Measurements from ENCODE around the gene TLNRD1. TPM values are rescaled to one million over a fixed set of nuclear protein-coding genes. Genes with fewer than 3 reads are reported as not detected.

The TLNRD1 gene
- total and polyA plus RNA-seq, 4 donors, result 10.8 to 36.5 (median 20.7) TPM

- no peak overlapping the region for H3K9ac ChIP-seq (ENCODE audit: insufficient read depth in 1 of 2, low read length in 2 of 2)
- ATAC-seq (ENCODE audit: insufficient read depth, low FRiP score) (no peak), DNase-seq (no peak)
- H3K4me3 ChIP-seq, result no peak overlapping the region
- WGBS, 2 donors, result 83 to 86% methylated on average over 3 of the region's 3 CpGs
- TF ChIP-seq, protein P1, sequence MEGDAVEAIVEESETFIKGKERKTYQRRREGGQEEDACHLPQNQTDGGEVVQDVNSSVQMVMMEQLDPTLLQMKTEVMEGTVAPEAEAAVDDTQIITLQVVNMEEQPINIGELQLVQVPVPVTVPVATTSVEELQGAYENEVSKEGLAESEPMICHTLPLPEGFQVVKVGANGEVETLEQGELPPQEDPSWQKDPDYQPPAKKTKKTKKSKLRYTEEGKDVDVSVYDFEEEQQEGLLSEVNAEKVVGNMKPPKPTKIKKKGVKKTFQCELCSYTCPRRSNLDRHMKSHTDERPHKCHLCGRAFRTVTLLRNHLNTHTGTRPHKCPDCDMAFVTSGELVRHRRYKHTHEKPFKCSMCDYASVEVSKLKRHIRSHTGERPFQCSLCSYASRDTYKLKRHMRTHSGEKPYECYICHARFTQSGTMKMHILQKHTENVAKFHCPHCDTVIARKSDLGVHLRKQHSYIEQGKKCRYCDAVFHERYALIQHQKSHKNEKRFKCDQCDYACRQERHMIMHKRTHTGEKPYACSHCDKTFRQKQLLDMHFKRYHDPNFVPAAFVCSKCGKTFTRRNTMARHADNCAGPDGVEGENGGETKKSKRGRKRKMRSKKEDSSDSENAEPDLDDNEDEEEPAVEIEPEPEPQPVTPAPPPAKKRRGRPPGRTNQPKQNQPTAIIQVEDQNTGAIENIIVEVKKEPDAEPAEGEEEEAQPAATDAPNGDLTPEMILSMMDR (IDR thresholded peaks at IDR 0.05; ENCODE audit: control extremely low read depth, extremely low read depth), result no peak
- H3K27ac ChIP-seq (ENCODE audit: low read depth in 1 of 2, low read length in 1 of 2), result no peak overlapping the region
- H3K4me1 ChIP-seq (ENCODE audit: control insufficient read depth in 5 of 5, insufficient read depth in 5 of 5, low read length in 5 of 5), result peaks cover 0 to 4% (median 0%) of the 10 kb centered on the region in 5 donors
- no peaks in the 10 kb centered on the region for H3K9me3 ChIP-seq (ENCODE audit: control insufficient read depth in 4 of 4, insufficient read depth in 3 of 4, low read length in 3 of 4)
- no peaks in the 10 kb centered on the region for H3K27me3 ChIP-seq (ENCODE audit: control insufficient read depth in 3 of 3, insufficient read depth in 3 of 3, low read length in 2 of 3)
- H3K36me3 ChIP-seq (ENCODE audit: control insufficient read depth in 4 of 4, insufficient read depth in 4 of 4, low read length in 4 of 4), result peaks cover 0 to 23% (median 12%) of the 10 kb centered on the region in 4 donors
Observed at GRCh38 chr15:80970658-80971057, 30.1 kb upstream of the TLNRD1 start.

- Histone ChIP-seq H3K9ac (ENCODE audit: insufficient read depth in 1 of 2, low read length in 2 of 2) (no peak overlapping the region), H3K27me3 (ENCODE audit: control insufficient read depth in 3 of 3, insufficient read depth in 3 of 3, low read length in 2 of 3) (no peaks in the 10 kb centered on the region), H3K4me1 (ENCODE audit: control insufficient read depth in 5 of 5, insufficient read depth in 5 of 5, low read length in 5 of 5) (peaks cover 0 to 4% (median 0%) of the 10 kb centered on the region in 5 donors), H3K4me3 (no peak overlapping the region), H3K36me3 (ENCODE audit: control insufficient read depth in 4 of 4, insufficient read depth in 4 of 4, low read length in 4 of 4) (peaks cover 0 to 23% (median 12%) of the 10 kb centered on the region in 4 donors), H3K9me3 (ENCODE audit: control insufficient read depth in 4 of 4, insufficient read depth in 3 of 4, low read length in 3 of 4) (no peaks in the 10 kb centered on the region), H3K27ac (ENCODE audit: low read depth in 1 of 2, low read length in 1 of 2) (no peak overlapping the region)
- DNase-seq (no peak), ATAC-seq (ENCODE audit: insufficient read depth, low FRiP score) (no peak)
- TF ChIP-seq, protein P1 (IDR thresholded peaks at IDR 0.05; ENCODE audit: control extremely low read depth, extremely low read depth), result no peak
- WGBS, 2 donors, result 86 to 93% methylated on average over 2 of the region's 2 CpGs
Observed at GRCh38 chr15:80971143-80971542, 29.6 kb upstream of the TLNRD1 start.

DNA sequence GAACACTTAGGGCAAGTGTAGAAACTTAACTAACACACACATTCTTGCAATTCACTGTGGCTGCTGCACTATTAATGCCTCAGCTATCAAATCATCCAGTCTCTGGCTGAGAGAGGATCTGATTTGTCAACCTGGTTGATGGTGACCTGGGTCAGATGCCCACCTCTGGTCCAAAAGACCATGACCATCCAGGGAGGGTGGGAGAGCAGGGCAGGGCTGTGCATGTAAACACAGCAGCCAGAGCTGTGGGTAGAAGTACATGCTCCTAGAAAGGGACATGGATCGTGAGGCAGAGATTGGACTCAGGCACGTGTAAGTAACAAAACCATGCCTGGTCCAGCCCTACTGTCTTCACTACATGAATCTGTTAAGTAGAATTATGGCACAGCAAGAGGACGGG is 28.4 kb upstream of the TLNRD1 start:
- TF ChIP-seq, protein P1 (IDR thresholded peaks at IDR 0.05; ENCODE audit: control extremely low read depth, extremely low read depth), result no peak
- Histone ChIP-seq H3K9ac (ENCODE audit: insufficient read depth in 1 of 2, low read length in 2 of 2) (no peak overlapping the region), H3K4me3 (no peak overlapping the region), H3K27me3 (ENCODE audit: control insufficient read depth in 3 of 3, insufficient read depth in 3 of 3, low read length in 2 of 3) (no peaks in the 10 kb centered on the region), H3K27ac (ENCODE audit: low read depth in 1 of 2, low read length in 1 of 2) (no peak overlapping the region), H3K9me3 (ENCODE audit: control insufficient read depth in 4 of 4, insufficient read depth in 3 of 4, low read length in 3 of 4) (no peaks in the 10 kb centered on the region), H3K36me3 (ENCODE audit: control insufficient read depth in 4 of 4, insufficient read depth in 4 of 4, low read length in 4 of 4) (peaks cover 0 to 25% (median 13%) of the 10 kb centered on the region in 4 donors), H3K4me1 (ENCODE audit: control insufficient read depth in 5 of 5, insufficient read depth in 5 of 5, low read length in 5 of 5) (peaks cover 0 to 4% (median 0%) of the 10 kb centered on the region in 5 donors)
- WGBS, 2 donors, result 92 to 97% methylated on average over 3 of the region's 3 CpGs
- no peak for DNase-seq
- no peak for ATAC-seq (ENCODE audit: insufficient read depth, low FRiP score)

- WGBS, 2 donors, result 95 to 96% methylated on average over 4 of the region's 4 CpGs
Observed at GRCh38 chr15:80974914-80975313, 25.8 kb upstream of the TLNRD1 start.

More at GRCh38 chr15:80974914-80975313, 25.8 kb upstream of the TLNRD1 start:
- no peaks in the 10 kb centered on the region for H3K4me1 ChIP-seq (ENCODE audit: control insufficient read depth in 5 of 5, insufficient read depth in 5 of 5, low read length in 5 of 5)
- peaks cover 6 to 23% (median 19%) of the 10 kb centered on the region in 4 donors for H3K36me3 ChIP-seq (ENCODE audit: control insufficient read depth in 4 of 4, insufficient read depth in 4 of 4, low read length in 4 of 4)
- H3K9ac ChIP-seq (ENCODE audit: insufficient read depth in 1 of 2, low read length in 2 of 2), result no peak overlapping the region
- no peak for DNase-seq
- H3K9me3 ChIP-seq (ENCODE audit: control insufficient read depth in 4 of 4, insufficient read depth in 3 of 4, low read length in 3 of 4), result no peaks in the 10 kb centered on the region
- H3K4me3 ChIP-seq, result no peak overlapping the region
- TF ChIP-seq, protein P1 (IDR thresholded peaks at IDR 0.05; ENCODE audit: control extremely low read depth, extremely low read depth), result no peak
- no peak overlapping the region for H3K27ac ChIP-seq (ENCODE audit: low read depth in 1 of 2, low read length in 1 of 2)
- ATAC-seq (ENCODE audit: insufficient read depth, low FRiP score), result no peak
- no peaks in the 10 kb centered on the region for H3K27me3 ChIP-seq (ENCODE audit: control insufficient read depth in 3 of 3, insufficient read depth in 3 of 3, low read length in 2 of 3)
